ENCODE measurements around the gene RGS11.
"Not testable (repeated sequence)": the region's sequence is repeated elsewhere in the genome, so short reads cannot be mapped to it uniquely, and the experiment has no call there.

RGS11 gene

DNA sequence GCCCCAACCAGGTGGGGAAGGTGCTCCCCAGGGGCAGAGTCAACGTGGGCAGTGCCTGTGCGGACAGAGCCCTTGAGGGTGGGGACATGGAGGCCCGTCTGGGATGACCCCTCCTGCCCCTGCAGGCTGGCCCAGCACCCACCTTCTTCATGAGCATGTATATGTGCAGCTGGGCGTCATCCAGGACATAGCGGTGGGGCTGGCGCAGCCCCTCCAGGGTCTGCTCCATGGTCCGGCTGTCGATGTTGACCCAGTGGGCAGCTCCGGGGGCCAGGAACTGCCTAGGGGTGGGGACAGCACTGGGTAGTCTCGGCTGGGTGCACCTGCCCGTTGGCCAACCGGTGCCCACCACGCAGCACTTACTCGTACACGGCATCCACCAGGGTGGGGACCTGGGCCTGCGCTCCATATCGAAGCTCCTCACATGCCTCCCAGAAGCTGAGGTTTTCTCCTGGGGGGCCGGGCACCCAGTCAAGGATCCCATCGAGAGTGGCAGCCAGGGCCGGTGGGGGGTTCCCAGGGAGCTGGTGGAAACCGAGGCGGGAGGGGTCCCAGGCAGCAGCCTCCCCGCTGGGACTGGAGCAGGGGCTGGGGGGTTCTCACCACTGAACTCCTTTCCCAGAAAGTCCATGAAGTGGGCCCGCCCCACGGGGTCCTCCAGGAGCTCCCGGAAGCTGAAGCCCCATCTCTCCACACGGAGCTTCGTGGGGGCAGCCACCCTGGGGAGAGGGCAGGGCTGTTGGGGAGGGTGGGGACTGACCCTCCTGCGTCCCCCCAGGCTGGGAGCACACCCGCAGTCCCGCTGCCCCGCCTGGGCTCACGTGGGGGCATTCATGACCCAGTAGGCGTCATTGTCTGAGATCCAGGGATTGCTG, 5.1 kb downstream of the RGS11 start:
- DNase-seq (ENCODE audit: low read depth, low spot score) = no peak
- no peaks in the 10 kb centered on the region for H3K36me3 ChIP-seq (ENCODE audit: insufficient read depth, low read length)
- no peak overlapping the region for H3K9ac ChIP-seq (ENCODE audit: insufficient read length)
- no peaks in the 10 kb centered on the region for H3K9me3 ChIP-seq (ENCODE audit: low read depth, low read length)
- TF ChIP-seq EZH2 (IDR thresholded peaks at IDR 0.05) (no peak), POLR2AphosphoS5 (IDR thresholded peaks at IDR 0.05; ENCODE audit: borderline replicate concordance, low read depth, low read length) (no peak), FOXP2 (optimal IDR thresholded peaks at IDR 0.05; ENCODE audit: control extremely low read depth, extremely low read length, insufficient read depth) (no peak)
- H3K4me3 ChIP-seq = no peak overlapping the region
- no peak overlapping the region for H3K27ac ChIP-seq

- H3K9ac ChIP-seq (ENCODE audit: insufficient read length) = no peak overlapping the region
- no peak for TF ChIP-seq EZH2 (IDR thresholded peaks at IDR 0.05)
- no peak overlapping the region for H3K27ac ChIP-seq
- no peak for DNase-seq (ENCODE audit: low read depth, low spot score)
- no peaks in the 10 kb centered on the region for H3K36me3 ChIP-seq (ENCODE audit: insufficient read depth, low read length)
- no peaks in the 10 kb centered on the region for H3K9me3 ChIP-seq (ENCODE audit: low read depth, low read length)
- H3K4me3 ChIP-seq = no peak overlapping the region
These were observed 6.5 kb downstream of the RGS11 start for GRCh38 chr16:269061-269796.

DNA sequence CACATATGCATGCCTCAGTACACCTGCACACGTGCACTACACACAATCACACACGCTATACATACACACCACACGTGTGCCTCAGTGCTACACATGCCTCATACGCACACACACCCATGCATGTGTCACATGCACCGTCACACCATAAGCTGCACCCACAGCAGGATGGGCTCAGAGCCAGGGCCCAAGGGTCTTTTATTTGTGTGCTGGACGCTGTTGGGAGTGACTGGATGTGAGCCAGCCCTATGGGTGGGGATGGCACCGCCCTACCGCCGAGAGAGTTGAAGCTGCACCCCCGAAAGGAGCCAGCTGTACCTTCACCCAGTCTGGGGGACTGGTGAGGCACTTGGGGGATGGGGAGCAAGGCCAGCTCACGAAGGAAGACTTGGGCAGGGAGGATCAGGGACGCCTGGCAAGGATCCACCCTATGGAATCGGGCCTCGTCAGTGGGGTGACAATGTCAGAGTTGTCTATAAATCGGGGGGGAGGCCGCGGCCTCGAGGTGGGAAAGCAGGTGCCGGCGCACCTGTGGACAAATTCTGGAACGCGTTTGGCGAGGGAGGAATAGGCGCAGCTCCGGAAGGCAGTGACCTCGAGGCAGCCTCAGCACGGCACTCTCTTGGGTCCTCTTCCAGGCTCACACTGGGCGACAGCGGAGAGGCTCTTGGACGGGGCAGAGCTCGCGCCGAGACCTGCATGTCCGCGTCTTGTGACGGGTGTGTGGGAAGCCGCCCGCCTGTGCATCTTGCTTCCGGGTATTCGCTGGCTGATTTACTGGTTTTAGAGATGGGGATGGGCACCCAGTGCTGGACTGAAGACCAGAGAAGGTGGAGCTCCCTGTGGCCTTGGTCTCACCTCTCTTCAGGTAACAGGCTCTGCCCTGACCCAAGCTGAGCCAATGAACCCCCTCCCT, 7.3 kb downstream of the RGS11 start:
- Histone ChIP-seq H3K36me3 (ENCODE audit: insufficient read depth, low read length) (no peaks in the 10 kb centered on the region), H3K27ac (no peak overlapping the region), H3K9ac (ENCODE audit: insufficient read length) (no peak overlapping the region), H3K9me3 (ENCODE audit: low read depth, low read length) (no peaks in the 10 kb centered on the region), H3K4me3 (no peak overlapping the region)
- TF ChIP-seq EZH2 (IDR thresholded peaks at IDR 0.05) (no peak), FOXP2 (optimal IDR thresholded peaks at IDR 0.05; ENCODE audit: control extremely low read depth, extremely low read length, insufficient read depth) (no peak), POLR2AphosphoS5 (IDR thresholded peaks at IDR 0.05; ENCODE audit: borderline replicate concordance, low read depth, low read length) (no peak)
- no peak for DNase-seq (ENCODE audit: low read depth, low spot score)

GRCh38 chr16:267562-267961, 8.2 kb downstream of the RGS11 start:
- not testable (repeated sequence) for H3K27ac ChIP-seq; H3K36me3 ChIP-seq (ENCODE audit: insufficient read depth, low read length); DNase-seq (ENCODE audit: low read depth, low spot score); H3K9ac ChIP-seq (ENCODE audit: insufficient read length); H3K9me3 ChIP-seq (ENCODE audit: low read depth, low read length); H3K4me3 ChIP-seq

GRCh38 chr16:266258-267164, 9.2 kb downstream of the RGS11 start:
- Histone ChIP-seq H3K9ac (ENCODE audit: insufficient read length) (no peak overlapping the region), H3K4me3 (no peak overlapping the region), H3K27ac (no peak overlapping the region), H3K9me3 (ENCODE audit: low read depth, low read length) (no peaks in the 10 kb centered on the region), H3K36me3 (ENCODE audit: insufficient read depth, low read length) (no peaks in the 10 kb centered on the region; the same call in 1 of the 2 replicates)
- TF ChIP-seq POLR2AphosphoS5 (IDR thresholded peaks at IDR 0.05; ENCODE audit: borderline replicate concordance, low read depth, low read length) (no peak), EZH2 (IDR thresholded peaks at IDR 0.05) (no peak), FOXP2 (optimal IDR thresholded peaks at IDR 0.05; ENCODE audit: control extremely low read depth, extremely low read length, insufficient read depth) (no peak)
- no peak for DNase-seq (ENCODE audit: low read depth, low spot score)

DNA sequence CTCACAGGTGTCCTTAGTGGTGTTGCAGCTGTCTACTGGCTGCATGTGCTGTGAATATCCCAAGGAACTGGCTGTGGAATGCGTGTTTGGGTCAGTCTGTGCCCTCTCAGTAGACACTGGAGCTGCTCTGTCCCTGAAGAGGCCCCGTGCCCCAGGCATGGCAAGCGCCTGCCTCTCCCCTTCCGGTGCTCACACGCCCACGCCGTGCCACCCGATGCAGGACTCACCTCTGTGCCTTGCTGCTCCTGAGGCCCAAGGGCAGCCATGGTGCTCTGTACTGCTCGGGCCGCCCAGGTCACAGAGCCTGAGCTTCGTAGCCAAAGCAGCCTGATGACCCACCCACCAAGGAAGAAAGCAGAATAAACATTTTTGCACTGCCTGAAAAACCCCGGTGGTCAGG, 10.0 kb downstream of the RGS11 start:
- Histone ChIP-seq H3K9ac (ENCODE audit: insufficient read length) (no peak overlapping the region), H3K9me3 (ENCODE audit: low read depth, low read length) (no peaks in the 10 kb centered on the region), H3K27ac (no peak overlapping the region), H3K4me3 (no peak overlapping the region), H3K36me3 (ENCODE audit: insufficient read depth, low read length) (no peaks in the 10 kb centered on the region; the same call in 1 of the 2 replicates)
- TF ChIP-seq POLR2AphosphoS5 (IDR thresholded peaks at IDR 0.05; ENCODE audit: borderline replicate concordance, low read depth, low read length) (no peak), EZH2 (IDR thresholded peaks at IDR 0.05) (no peak)
- no peak for DNase-seq (ENCODE audit: low read depth, low spot score)

GRCh38 chr16:265002-265529, 10.7 kb downstream of the RGS11 start:
- Histone ChIP-seq H3K36me3 (ENCODE audit: insufficient read depth, low read length) (no peaks in the 10 kb centered on the region; the same call in 1 of the 2 replicates), H3K4me3 (no peak overlapping the region), H3K9ac (ENCODE audit: insufficient read length) (no peak overlapping the region), H3K9me3 (ENCODE audit: low read depth, low read length) (no peaks in the 10 kb centered on the region), H3K27ac (no peak overlapping the region)
- DNase-seq (ENCODE audit: low read depth, low spot score) = no peak
- no peak for TF ChIP-seq FOXP2 (optimal IDR thresholded peaks at IDR 0.05; ENCODE audit: control extremely low read depth, extremely low read length, insufficient read depth)
- no peak for TF ChIP-seq POLR2AphosphoS5 (IDR thresholded peaks at IDR 0.05; ENCODE audit: borderline replicate concordance, low read depth, low read length)
- no peak for TF ChIP-seq EZH2 (IDR thresholded peaks at IDR 0.05)
